NCI-H1694 (cell line): ENCODE measurements around the gene PARN.
"Not testable (repeated sequence)": the region's sequence is repeated elsewhere in the genome, so short reads cannot be mapped to it uniquely, and the experiment has no call there.

Source experiments
- DNase-seq: peaks from one replicate; lab custom pipeline; 2025; lab: John Stamatoyannopoulos, UW

Gene PARN

GRCh38 chr16:14472357-14472756, 157.7 kb downstream of the PARN start:
- DNase-seq = no peak

DNA sequence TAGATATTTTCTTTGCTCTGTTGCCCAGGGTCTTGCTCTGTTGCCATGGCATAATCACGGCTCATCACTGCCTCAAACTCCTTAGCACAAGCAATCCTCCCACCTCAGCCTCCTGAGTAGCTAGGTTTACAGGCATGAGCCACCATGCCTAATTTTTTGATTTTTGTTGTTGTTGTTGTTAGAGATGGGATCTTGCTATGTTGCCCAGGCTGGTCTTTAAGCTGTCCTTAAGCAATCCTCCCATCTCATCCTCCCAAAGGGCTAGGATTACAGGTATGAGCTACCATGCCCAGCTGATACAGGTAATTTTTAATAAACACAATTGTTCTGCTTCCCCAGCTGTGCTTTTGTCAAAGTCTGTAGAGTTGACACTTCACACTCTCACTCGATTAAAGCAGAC, 159.3 kb downstream of the PARN start:
- no peak for DNase-seq

- DNase-seq = no peak
Observed at GRCh38 chr16:14465799-14466198, 164.3 kb downstream of the PARN start.

- DNase-seq = no peak
Observed at GRCh38 chr16:14464796-14465195, 165.3 kb downstream of the PARN start.

DNA sequence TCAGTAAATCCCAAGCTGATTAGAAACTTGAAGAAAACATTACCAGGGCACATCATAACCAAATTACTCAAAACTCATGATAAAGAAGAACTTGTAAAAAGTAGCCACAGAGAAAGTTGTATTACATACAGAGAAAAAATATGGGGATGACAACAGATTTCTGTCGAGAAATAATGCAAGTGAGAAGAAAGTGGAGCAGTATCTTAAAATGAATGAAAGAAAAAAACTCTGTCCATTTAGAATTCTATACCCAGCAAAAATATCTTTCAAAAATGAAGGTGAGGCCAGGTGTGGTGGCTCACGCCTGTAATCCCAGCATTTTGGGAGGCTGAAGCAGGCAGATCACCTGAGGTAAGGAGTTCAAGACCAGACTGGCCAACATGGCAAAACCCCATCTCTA, 165.9 kb downstream of the PARN start:
- DNase-seq = no peak

- DNase-seq = no peak
Observed at GRCh38 chr16:14462811-14463210, 167.2 kb downstream of the PARN start.

- DNase-seq = no peak
Observed at GRCh38 chr16:14460726-14461125, 169.3 kb downstream of the PARN start.

DNA sequence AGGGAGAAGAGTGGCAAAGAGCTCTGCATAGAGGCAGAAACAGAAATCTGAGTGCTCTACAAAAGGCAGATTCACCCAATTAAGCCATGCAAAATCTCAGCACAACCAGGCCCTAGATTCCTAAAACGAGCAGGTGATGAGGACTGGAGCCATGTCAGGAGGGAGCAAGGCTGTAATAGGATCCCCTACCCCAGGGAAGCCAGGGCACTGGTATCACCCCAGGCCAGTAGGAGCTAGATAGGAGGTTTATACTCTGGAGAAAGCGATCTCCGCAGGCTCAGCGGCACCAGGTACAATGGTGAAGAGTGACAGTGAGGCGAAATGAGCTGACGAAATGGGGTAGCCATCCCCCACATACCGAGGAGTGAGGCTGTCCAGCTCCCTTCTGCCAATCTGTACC, 171.5 kb downstream of the PARN start:
- no peak for DNase-seq

DNA sequence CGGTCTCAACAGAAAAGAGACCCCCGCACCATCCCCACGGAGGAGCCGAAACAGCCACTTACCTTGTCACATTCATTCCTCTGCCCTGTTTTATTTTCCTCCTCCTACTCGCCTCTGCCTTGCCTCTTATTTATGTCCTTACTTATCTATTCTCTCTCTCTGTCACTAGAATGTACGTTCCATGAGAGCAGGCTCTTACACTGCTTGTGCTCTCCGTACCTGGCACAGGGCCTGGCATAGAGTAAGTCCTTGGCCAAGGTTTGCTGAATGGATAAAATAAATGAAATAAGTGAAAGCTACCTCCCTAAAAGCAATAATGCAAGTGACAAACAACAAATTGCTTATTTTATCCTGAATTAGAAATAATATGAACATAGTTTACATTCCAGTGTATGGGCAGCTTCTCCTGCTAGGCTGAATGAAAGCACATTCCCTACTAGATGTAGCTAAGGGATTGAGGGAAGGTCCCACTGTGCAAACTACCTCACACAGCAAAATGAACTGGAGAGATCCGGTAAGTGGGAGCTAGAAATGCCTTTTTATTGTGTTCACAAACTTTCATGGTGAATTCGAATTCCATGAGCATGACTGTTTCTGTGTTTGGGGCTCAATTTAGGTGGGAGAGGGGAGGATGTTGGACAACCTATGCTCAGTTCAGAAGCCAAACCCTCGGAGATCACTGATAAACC, 173.1 kb downstream of the PARN start:
- DNase-seq = no peak

DNA sequence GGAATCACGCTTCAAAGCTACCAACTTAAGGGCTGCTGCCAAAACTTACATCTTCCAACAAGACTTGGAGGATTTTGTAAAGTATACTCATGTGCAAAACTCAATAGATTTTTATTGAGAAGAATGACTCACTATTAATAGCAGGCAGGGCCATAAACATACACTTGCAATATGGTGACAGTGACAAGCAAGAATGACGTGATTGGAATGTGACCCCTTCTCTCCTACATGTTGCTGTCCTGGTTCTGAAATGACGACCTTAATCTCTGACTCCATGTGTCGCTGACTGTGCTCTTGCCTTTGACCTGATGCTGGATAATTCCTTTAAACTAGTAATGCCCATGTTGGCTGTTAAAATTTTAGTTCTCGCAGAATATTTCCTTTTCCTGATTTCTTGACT, 174.5 kb downstream of the PARN start:
- no peak for DNase-seq

- no peak for DNase-seq
Observed at GRCh38 chr16:14454391-14454790, 175.7 kb downstream of the PARN start.

GRCh38 chr16:14452066-14452465, 178.0 kb downstream of the PARN start:
- no peak for DNase-seq

- no peak for DNase-seq
Observed at GRCh38 chr16:14450846-14451245, 179.2 kb downstream of the PARN start.

GRCh38 chr16:14449790-14450480, 180.1 kb downstream of the PARN start:
- DNase-seq = no peak

DNA sequence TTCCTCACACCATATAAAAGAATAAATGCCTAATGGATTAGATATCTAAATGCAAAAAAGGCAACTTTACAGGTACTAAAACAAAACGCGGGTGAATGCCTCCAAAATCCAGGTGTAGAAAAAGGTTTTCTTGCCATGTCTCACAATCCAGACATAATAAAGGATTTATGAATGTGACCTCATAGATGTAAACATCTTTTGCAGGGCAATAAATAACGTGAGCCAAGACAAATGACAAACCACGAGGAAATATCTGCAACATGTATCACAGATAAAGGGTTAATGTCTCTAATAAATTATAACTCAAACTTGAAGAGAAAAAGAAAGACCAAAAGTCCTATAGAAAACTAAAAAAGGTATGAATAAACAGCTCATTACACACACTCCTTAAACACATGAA, 180.7 kb downstream of the PARN start:
- no peak for DNase-seq

DNA sequence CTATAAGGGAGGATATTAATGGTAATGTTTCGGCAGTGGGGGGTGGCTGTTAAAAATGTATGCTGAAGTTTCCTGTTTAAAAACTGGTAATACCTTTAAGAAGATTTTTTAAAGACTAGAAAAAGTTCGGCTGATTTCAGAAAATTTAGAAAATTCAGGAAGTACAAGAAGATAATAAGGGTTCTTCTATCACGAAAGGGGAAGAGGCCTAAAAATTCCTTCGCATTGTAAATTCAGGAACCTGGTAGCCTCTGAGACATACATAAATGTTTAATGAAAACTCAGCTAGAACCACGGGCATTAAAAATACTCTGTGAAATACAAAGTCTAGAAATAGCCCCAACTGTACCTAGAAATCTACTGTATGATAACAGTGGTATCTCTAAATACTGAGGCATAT, 181.2 kb downstream of the PARN start:
- no peak for DNase-seq

DNA sequence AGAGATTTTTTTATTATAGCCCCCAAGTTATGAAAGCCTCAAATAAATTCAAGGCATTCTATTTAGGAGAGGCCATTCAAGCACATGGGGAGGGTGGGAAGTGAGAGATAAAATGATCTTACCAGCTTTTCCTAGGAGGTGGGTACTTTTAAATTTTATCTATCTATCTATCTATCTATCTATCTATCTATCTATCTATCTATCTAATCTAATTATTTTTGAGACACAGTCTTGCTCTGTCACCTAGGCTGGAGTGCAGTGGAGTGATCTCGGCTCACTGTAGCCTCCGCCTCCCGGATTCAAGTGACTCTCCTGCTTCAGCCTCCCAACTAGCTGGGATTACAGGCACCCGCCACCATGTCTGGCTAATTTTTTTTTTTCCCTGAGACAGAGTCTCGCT, 182.3 kb downstream of the PARN start:
- DNase-seq = no peak

GRCh38 chr16:14446796-14447195, 183.3 kb downstream of the PARN start:
- no peak for DNase-seq

DNA sequence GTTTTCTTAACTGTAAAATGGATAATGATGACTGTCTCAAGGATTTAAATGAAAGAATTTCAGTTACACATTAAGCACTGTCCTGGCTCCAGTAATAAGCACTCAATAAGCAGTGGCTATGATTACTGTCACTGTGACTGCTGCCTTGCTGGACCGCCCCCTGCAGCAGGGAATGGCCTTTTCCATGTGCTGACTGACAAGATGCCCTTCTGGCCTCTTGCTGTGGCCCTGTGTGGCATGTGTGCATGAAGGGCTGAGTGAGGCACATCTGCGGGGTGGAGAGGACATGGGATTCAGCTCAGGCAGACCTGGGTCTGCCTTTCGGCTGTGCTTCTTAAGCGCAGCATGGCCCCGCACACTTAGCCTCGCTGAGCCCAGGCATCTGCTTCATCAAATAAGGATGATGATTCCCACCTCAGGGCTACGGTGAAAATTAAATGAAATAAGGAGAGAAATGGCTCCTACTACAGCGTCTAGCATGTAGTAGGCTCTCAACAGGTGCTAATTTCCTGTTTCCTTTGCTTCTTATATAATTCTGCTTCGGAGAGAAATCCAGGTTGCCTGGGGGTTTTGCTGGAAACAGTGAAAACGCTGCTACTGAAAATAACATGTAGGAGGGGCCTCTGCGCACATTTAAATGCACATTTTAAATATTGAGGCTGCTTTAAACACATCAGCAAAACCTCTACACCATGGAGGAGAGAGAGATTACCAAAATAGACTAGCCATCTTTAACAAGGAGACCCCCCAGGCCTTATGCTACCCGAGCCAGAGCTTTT, 183.9 kb downstream of the PARN start:
- DNase-seq = no peak

- no peak for DNase-seq
Observed at GRCh38 chr16:14444979-14445810, 184.9 kb downstream of the PARN start.

DNA sequence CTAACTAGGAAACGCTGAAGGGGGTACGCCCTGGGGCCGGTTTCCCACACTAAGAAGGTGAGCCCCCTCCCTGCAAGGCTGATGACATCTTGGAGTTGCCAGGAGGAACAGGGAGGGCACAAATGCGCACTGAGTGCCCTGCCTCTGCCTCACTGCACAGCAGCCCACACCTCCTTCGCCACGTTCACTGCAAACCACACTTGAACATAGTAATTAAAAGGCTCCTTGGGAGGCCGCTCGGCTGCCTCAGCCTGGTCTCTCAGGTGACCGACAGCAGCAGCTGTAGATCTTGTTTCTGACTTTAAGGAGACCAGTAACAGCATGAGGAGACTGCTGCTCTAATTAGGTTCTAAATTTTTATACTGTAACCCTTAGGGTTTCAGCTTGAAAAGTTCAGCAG, 188.5 kb downstream of the PARN start:
- DNase-seq = not testable (repeated sequence)

DNA sequence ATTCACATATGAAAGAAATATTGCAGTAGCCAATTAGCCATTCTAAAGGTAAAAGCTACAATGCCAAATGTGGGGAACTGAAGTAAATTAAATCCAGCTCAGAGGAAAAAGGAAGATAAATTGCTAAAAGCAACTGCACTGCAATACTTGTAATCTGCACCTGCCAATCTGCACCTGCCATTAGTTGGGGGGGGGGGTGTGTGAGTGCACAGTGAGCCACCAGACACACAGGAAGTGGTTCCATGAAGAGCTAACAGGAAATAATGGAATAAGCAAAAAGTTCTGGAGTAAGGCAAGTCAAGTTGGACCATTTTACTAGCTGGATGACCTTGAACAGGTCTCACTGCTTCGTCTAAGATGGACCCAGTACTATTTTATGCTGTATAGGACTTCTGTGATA, 191.8 kb downstream of the PARN start:
- no peak for DNase-seq
